Right lobe of liver (tissue), 6 donors: ENCODE results near the gene PHYKPL. TPM values are rescaled to one million over a fixed set of nuclear protein-coding genes. Genes with fewer than 3 reads are reported as not detected.

ENCODE experiments used
- ATAC-seq, 4 donors: fragments of 200-7000 bp; cut with Tn5 transposase; one replicate each; pipeline ENCODE4 v1.9.1; 2020; ENCODE audit warnings: mild to moderate bottlenecking in 4 of 4, moderate library complexity in 4 of 4
- DNase-seq, 3 donors: peaks; one replicate each; pipeline ENCODE4 v3.0.0-alpha.2; 2020
- H3K27ac ChIP-seq, 3 donors: fragments of 200-600 bp; one replicate each; pipeline ENCODE4 v1.8.0; 2022
- H3K27me3 ChIP-seq, 2 donors: fragments of 200-600 bp; one replicate each; pipeline ENCODE4 v1.8.0; 2022
- H3K36me3 ChIP-seq, 4 donors: fragments of 200-600 bp; sonication (generic) in 1 of 4; one replicate each; pipeline versions ENCODE4 v1.5.1 to v1.8.0; 2017 to 2022; ENCODE audit warnings: control low read depth in 1 of 4
- H3K4me1 ChIP-seq, 4 donors: fragments of 200-600 bp; sonication (generic) in 1 of 4; one replicate each; pipeline versions ENCODE4 v1.5.1 to v1.8.0; 2017 to 2022; ENCODE audit warnings: control low read depth in 1 of 4
- H3K4me3 ChIP-seq, 3 donors: fragments of 200-600 bp; one replicate each; pipeline ENCODE4 v1.8.0; 2022
- H3K9me3 ChIP-seq, 4 donors: fragments of 200-600 bp; sonication (generic) in 1 of 4; one replicate each; pipeline versions ENCODE4 v1.5.1 to v1.8.0; 2017 to 2022; ENCODE audit warnings: control low read depth in 1 of 4
- POLR2A ChIP-seq: fragments of 450-650 bp; IDR thresholded peaks from one replicate; pipeline ENCODE4 v1.6.1; 2017; ENCODE audit warnings: antibody characterized with exemption, mild to moderate bottlenecking
- WGBS: methylation state at CpG from one replicate; pipeline ENCODE4 v1.1.6; 2018; ENCODE audit warnings: low coverage, low lambda C conversion rate; ENCODE audit not compliant: insufficient coverage; ENCODE audit errors: missing lambda C conversion rate; 5-methylcytosine and 5-hydroxymethylcytosine counted together
- intact Hi-C, 2 donors: fragments of 100-400 bp; cut with DNase I; formaldehyde crosslinking; loops; one replicate each; pipeline versions ENCODE4 v1.11.2 to v1.14.1; 2022
- total RNA-seq, 6 experiments: library from RNA; depleted of rRNA in 2 of 6; stranded (reverse); fragments of >200 nt in 2 of 6; fragmentation: NEBNext Ultra II Directional in 3 of 6; extraction: Animal tissue kit (Norgen Biotek cat#: 25700) in 3 of 6; gene quantifications; one replicate each; pipeline versions ENCODE4 v1.1.0 to v1.2.4, GENCODE V29; 2016 to 2023
- TF ChIP-seq, protein P1 (sequence below), 4 donors: fragments of 200-600 bp in 3 of 4; fragments of 450-650 bp in 1 of 4; IDR thresholded peaks; one replicate each; pipeline versions ENCODE4 v1.5.1 to v1.8.0; 2016 to 2022; ENCODE audit warnings: antibody characterized with exemption in 4 of 4, mild to moderate bottlenecking in 2 of 4
- donor health status: DM: no; HTN: yes; CAD: no.
- donor health status: DM: no; HTN: no; CAD: no.
- donor health status: DM: no; HTN: no; CAD: no.
- donor health status: DM: no; HTN: yes; CAD: no.
- donor health status: DM: no; HTN: yes; CAD: no.

PHYKPL gene
- total RNA-seq, 6 experiments from 2014 or later: 64.3 to 133 (median 85.8) TPM

- intact Hi-C loops: no loop called here
- Histone ChIP-seq H3K4me1 (no peaks in the 10 kb centered on the region), H3K27ac (no peak overlapping the region), H3K9me3 (no peaks in the 10 kb centered on the region), H3K27me3 (no peaks in the 10 kb centered on the region), H3K36me3 (no peaks in the 10 kb centered on the region), H3K4me3 (no peak overlapping the region)
- DNase-seq (no peak), ATAC-seq (no peak)
- WGBS: 90% methylated on average over 3 of the region's 3 CpGs
- TF ChIP-seq POLR2A: no peak
- TF ChIP-seq, protein P1, sequence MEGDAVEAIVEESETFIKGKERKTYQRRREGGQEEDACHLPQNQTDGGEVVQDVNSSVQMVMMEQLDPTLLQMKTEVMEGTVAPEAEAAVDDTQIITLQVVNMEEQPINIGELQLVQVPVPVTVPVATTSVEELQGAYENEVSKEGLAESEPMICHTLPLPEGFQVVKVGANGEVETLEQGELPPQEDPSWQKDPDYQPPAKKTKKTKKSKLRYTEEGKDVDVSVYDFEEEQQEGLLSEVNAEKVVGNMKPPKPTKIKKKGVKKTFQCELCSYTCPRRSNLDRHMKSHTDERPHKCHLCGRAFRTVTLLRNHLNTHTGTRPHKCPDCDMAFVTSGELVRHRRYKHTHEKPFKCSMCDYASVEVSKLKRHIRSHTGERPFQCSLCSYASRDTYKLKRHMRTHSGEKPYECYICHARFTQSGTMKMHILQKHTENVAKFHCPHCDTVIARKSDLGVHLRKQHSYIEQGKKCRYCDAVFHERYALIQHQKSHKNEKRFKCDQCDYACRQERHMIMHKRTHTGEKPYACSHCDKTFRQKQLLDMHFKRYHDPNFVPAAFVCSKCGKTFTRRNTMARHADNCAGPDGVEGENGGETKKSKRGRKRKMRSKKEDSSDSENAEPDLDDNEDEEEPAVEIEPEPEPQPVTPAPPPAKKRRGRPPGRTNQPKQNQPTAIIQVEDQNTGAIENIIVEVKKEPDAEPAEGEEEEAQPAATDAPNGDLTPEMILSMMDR (IDR thresholded peaks at IDR 0.05): no peak
Observed at GRCh38 chr5:178174456-178174855, 58.1 kb downstream of the PHYKPL start.

DNA sequence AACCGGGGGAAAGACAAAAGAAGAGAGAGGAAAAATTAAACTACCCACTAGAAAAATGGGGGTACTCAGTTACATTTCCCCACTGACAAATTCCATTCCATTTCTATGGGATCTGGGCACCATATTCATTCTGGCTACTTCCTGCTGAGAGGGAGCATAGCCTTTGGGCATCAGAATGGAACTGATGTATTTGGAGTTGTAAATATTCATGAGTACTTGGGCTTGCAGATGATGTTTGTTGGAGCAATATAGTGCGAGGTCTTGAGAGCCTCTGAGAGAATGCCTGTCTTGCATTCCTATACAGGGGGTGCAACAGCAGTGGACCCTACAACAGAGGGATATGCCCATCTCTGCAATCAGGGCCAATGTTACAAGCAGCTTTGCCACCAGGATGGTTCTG lies 62.1 kb downstream of the PHYKPL start:
- DNase-seq: no peak
- Histone ChIP-seq H3K27me3 (no peaks in the 10 kb centered on the region), H3K4me3 (no peak overlapping the region), H3K36me3 (no peaks in the 10 kb centered on the region), H3K9me3 (no peaks in the 10 kb centered on the region), H3K27ac (no peak overlapping the region), H3K4me1 (no peaks in the 10 kb centered on the region)
- intact Hi-C loops: no loop called here
- WGBS: 75% methylated on average over 2 of the region's 2 CpGs
- TF ChIP-seq, protein P1 (IDR thresholded peaks at IDR 0.05): no peak
- no peak for TF ChIP-seq POLR2A
- ATAC-seq: no peak

DNA sequence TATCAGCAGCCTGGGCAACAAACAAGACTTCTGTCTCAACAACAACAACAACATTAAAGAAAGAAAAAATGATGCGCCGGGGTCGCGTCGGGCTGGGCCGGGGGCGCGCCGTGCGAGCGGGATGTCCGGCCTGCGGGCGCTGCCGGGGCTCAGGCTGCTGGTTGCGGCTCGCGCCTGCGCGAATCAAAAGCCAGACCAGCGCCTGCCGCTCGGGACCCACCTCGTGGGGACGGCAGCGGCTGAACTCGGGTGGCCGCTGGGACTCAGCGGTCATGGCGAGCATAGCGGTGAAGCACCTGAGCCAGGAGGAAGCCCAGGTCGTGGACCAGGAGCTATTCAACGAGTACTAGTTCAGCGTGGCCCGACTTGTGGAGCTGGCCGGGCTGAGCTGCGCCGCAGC lies 67.0 kb downstream of the PHYKPL start:
- peaks cover 0 to 7% (median 0%) of the 10 kb centered on the region in 4 donors for H3K4me1 ChIP-seq
- WGBS: 80% methylated on average over 1 of the region's 38 CpGs
- H3K27me3 ChIP-seq: no peaks in the 10 kb centered on the region
- DNase-seq (no peak), ATAC-seq (no peak)
- no peak overlapping the region for H3K27ac ChIP-seq
- no peaks in the 10 kb centered on the region for H3K36me3 ChIP-seq
- TF ChIP-seq, protein P1 (IDR thresholded peaks at IDR 0.05): no peak
- no peak for TF ChIP-seq POLR2A
- no peak overlapping the region for H3K4me3 ChIP-seq
- intact Hi-C loops: loop anchor here in 1 of 2 donors (10.0 kb wide), 1 partner anchor 91 kb away; no protein-coding TSS in a partner anchor
- no peaks in the 10 kb centered on the region for H3K9me3 ChIP-seq

DNA sequence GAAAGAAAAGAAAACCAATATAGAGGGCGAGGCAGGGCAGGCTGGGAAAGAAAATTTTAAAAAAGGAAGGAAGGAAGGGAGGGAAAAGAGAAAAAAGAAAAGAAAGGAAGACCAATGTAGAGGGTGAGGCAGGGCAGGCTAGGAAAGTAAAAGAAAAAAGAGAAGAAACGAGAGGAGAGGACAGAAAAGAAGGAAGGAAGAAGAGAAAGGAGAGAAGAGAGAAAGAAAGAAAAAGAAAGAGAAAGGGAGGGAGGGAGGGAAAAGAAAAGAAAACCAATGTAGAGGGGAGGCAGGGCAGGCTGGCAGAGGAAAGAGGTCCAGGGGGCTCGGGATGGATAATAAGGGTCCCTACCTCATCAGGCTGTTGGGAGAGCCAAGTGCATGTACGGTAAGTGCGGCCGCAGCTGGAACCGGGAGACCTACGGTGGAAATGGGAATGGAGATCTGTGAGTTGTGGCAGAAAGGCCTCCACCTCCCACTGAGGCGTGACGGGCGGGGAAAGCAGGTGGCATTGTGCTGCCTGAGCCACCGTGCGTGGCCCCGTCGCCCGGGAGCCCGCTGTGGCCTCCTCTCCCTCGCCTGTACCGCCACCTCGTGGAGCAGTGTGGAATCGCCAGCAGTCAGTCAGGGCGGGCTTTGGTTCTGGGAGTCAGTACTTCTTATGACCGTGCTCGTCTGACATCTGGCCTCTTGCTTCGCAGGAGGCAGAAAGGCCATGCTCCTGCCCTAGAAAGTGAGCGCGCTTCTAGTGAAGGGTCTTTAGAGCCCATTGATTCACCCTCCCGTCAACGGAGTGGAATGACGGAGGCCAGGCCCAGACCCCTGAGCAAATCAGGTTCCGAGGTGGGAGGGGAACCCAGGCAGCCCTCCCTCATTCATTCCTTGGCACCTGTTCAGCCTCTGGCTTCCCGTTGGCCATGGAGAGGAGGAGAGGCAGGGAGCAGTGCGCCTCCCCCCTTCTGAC lies 68.5 kb downstream of the PHYKPL start:
- H3K36me3 ChIP-seq: no peaks in the 10 kb centered on the region
- peaks cover 0 to 7% (median 0%) of the 10 kb centered on the region in 4 donors for H3K4me1 ChIP-seq
- WGBS: 18% methylated on average over 11 of the region's 33 CpGs
- no peak overlapping the region for H3K4me3 ChIP-seq
- intact Hi-C loops: loop anchor here (5.0 to 10.0 kb wide), 2 partner anchors 87 to 89 kb away; no protein-coding TSS in a partner anchor
- H3K9me3 ChIP-seq: no peaks in the 10 kb centered on the region
- ATAC-seq (peak; percentile 100), DNase-seq (peak; percentile 86 to 88 (median 86))
- TF ChIP-seq, protein P1 (IDR thresholded peaks at IDR 0.05): peak; percentile 97 to 99 (median 98)
- TF ChIP-seq POLR2A: no peak
- H3K27me3 ChIP-seq: no peaks in the 10 kb centered on the region
- no peak overlapping the region for H3K27ac ChIP-seq
